22Rv1 (cell line): ENCODE measurements around the gene DSCAML1.

Experiments used
- H3K27ac ChIP-seq: fragments of 450-650 bp; 2 replicates; pipeline ENCODE4 v1.5.1; 2017
- CTCF ChIP-seq: fragments of 450-650 bp; IDR thresholded peaks from 2 replicates; pipeline ENCODE4 v1.5.1; 2017; ENCODE audit warnings: mild to moderate bottlenecking
- ZFX ChIP-seq: fragments of 450-650 bp; IDR thresholded peaks from 2 replicates; pipeline ENCODE4 v1.6.1; 2017; ENCODE audit warnings: antibody characterized with exemption, borderline replicate concordance

The DSCAML1 gene

GRCh38 chr11:117600234-117600783 lies 196.7 kb downstream of the DSCAML1 start:
- H3K27ac ChIP-seq, result no peak overlapping the region
- no peak for TF ChIP-seq CTCF
- no peak for TF ChIP-seq ZFX

- H3K27ac ChIP-seq, result no peak overlapping the region
- no peak for TF ChIP-seq ZFX
- TF ChIP-seq CTCF, result no peak
Measured at GRCh38 chr11:117597071-117597470, 199.9 kb downstream of the DSCAML1 start.

GRCh38 chr11:117595440-117595839 lies 201.6 kb downstream of the DSCAML1 start:
- TF ChIP-seq ZFX (no peak), CTCF (no peak)
- H3K27ac ChIP-seq, result no peak overlapping the region

- no peak overlapping the region for H3K27ac ChIP-seq
Measured at GRCh38 chr11:117594721-117595120, 202.3 kb downstream of the DSCAML1 start.

GRCh38 chr11:117593065-117593464 lies 204.0 kb downstream of the DSCAML1 start:
- TF ChIP-seq CTCF, result no peak
- no peak for TF ChIP-seq ZFX
- no peak overlapping the region for H3K27ac ChIP-seq

More at GRCh38 chr11:117594721-117595120, 202.3 kb downstream of the DSCAML1 start:
- TF ChIP-seq CTCF, result no peak
- no peak for TF ChIP-seq ZFX

- TF ChIP-seq CTCF (no peak), ZFX (no peak)
- no peak overlapping the region for H3K27ac ChIP-seq
Measured at GRCh38 chr11:117591316-117592039, 205.5 kb downstream of the DSCAML1 start.

GRCh38 chr11:117589063-117589462 lies 208.0 kb downstream of the DSCAML1 start:
- no peak for TF ChIP-seq ZFX
- TF ChIP-seq CTCF, result no peak
- H3K27ac ChIP-seq, result no peak overlapping the region
